ENCODE results near the gene WFDC8.

- TF ChIP-seq PKNOX1 (IDR thresholded peaks at IDR 0.05) (no peak), ARNT (IDR thresholded peaks at IDR 0.05) (no peak), FOXM1 (IDR thresholded peaks at IDR 0.05; ENCODE audit: borderline replicate concordance) (no peak), ELF4 (IDR thresholded peaks at IDR 0.05) (no peak), FOXK2 (IDR thresholded peaks at IDR 0.05) (no peak), TARDBP (IDR thresholded peaks at IDR 0.05) (no peak), CTBP1 (IDR thresholded peaks at IDR 0.05; ENCODE audit: borderline replicate concordance) (no peak), BHLHE40 (IDR thresholded peaks at IDR 0.05; ENCODE audit: borderline replicate concordance) (no peak), SP1 (IDR thresholded peaks at IDR 0.05) (no peak), HDGF (IDR thresholded peaks at IDR 0.05; ENCODE audit: borderline replicate concordance) (no peak)
Observed at GRCh38 chr20:45550765-45551164, 28.3 kb downstream of the WFDC8 start.
